ENCODE results near the gene FLVCR2.
A peak's percentile ranks its signal among the peaks of the same experiment; 100 is the strongest.

The FLVCR2 gene, protein sequence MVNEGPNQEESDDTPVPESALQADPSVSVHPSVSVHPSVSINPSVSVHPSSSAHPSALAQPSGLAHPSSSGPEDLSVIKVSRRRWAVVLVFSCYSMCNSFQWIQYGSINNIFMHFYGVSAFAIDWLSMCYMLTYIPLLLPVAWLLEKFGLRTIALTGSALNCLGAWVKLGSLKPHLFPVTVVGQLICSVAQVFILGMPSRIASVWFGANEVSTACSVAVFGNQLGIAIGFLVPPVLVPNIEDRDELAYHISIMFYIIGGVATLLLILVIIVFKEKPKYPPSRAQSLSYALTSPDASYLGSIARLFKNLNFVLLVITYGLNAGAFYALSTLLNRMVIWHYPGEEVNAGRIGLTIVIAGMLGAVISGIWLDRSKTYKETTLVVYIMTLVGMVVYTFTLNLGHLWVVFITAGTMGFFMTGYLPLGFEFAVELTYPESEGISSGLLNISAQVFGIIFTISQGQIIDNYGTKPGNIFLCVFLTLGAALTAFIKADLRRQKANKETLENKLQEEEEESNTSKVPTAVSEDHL

DNA sequence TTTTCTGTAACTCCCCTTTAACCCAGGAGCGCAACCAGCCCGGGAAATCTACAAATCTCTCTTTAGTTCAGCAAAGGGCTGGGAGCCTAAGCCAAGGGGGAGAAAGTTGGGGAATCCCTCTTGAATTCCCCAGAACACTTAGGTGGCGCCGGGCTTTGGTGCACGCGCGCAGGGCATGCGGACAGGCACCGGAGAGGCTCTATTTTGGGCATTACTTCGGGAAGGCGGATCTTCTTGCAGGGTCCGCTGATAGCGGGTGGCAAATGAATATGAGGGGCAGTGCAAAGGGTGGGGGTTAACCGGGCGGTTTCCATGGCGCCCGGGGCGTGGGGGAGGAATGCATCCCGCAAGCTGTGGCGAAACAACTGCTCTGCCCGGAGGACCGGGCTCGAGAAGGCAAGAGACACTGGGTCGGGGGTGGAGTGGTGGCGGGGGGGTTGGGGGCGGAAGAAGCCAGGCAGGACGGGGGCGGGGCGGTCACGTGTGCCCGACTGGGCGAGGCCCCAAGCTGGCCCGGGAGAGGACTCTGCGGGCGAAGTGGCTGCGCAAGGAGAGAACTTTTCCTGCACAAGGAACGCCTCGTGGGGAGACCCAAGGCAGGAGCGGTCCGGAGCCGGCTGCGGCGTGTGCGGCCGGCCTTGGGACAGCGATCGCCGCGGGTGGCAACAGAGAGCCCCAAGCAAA, at the start of gene FLVCR2:
Gene FLVCR2 (plus strand): TSS at position 519 of the 684 bp plus-strand sequence. CDS start 353 bp downstream, outside the sequence.
- DNase-seq (ENCODE audit: extremely low spot score, insufficient read length, low read depth) (peak; percentile 50), FAIRE-seq (no peak)

DNA sequence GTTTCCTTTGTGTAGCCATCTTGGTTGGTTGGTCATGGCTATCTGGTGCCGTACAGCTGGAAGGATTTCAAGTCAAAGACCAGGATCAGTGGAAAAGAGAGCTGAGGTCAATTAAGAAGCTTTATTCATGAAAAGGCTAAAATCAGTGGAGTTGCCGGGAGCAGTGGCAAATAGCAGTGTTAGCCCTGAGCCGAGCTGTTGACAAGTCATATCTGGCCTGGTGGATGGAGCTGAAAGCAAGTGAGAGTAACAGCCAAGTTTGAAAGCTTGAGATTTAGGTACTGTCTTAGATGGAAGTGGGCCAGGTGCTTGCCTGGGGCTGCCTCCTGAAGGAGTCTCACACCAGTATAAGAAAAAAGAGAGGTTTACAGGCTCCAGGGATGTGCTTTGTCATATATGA, 47.2 kb upstream of the FLVCR2 start:
- DNase-seq (ENCODE audit: extremely low spot score, insufficient read length, low read depth) (no peak), FAIRE-seq (peak; percentile 48)

DNA sequence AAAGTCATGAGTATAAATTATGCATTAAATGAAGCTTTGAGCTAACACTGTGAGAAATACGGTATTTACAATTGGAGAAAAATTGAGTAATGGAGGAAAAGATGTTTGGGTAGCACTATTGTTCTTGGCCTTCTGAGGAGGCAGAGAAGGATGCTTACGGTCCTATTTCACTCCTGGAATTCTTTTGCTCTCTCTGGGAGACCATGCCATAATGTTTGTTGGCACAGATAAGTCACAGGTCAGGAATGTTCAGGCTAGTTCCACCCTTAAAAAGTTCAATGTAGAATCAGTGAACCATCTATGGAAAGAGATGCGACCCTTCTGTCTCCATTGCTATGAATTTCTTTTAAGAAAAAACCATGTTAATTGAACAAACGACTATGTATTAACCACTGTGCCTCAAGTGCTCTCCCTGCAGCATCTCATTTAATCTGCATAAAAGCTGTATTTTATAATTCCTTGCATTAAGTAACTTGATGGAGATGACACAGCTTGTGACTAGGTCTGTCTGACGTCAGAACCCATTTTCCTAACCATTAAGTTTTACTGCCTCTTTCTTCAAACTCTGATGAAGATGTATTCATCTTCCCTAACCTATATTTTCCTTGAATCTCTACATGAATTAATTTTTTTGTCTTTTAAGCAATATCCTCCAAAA, 46.6 kb upstream of the FLVCR2 start:
- no peak for FAIRE-seq
- DNase-seq (ENCODE audit: extremely low spot score, insufficient read length, low read depth): no peak

DNA sequence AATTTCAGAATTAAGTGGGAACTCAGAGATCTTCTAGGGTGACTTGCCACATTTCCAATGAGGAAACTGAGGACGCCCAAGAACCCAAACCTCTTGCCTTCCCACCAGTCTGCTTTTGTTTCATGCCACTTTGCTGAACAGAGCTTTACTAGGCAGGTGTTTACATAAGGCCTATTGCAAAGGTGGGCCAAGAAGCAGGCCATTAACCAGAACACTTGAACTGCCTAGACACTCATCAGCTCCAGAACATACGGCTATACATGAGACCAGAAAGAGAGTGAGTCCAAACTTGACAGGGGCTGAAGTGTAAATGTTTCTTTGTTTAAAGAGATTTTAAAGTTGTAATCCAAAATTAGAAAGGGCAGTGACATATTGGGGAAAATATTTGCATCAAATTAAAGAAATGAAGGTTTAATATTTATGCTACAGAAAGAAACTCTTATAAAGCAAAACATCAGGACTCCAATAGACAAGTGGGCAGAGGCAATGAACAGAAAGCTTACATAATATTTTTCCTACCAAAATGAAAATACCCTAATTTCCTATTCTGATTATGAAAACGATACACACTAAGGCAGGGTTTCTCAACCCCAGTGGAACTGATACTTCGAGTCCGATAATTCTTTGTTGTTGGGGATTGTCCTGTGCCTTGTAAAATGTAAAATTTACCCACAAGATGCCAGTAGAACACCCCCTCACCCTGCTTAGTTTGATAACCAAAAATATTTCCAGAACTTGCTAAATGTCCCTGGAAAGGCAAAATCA, 44.4 kb upstream of the FLVCR2 start:
- DNase-seq (ENCODE audit: extremely low spot score, insufficient read length, low read depth) (no peak), FAIRE-seq (no peak)

DNA sequence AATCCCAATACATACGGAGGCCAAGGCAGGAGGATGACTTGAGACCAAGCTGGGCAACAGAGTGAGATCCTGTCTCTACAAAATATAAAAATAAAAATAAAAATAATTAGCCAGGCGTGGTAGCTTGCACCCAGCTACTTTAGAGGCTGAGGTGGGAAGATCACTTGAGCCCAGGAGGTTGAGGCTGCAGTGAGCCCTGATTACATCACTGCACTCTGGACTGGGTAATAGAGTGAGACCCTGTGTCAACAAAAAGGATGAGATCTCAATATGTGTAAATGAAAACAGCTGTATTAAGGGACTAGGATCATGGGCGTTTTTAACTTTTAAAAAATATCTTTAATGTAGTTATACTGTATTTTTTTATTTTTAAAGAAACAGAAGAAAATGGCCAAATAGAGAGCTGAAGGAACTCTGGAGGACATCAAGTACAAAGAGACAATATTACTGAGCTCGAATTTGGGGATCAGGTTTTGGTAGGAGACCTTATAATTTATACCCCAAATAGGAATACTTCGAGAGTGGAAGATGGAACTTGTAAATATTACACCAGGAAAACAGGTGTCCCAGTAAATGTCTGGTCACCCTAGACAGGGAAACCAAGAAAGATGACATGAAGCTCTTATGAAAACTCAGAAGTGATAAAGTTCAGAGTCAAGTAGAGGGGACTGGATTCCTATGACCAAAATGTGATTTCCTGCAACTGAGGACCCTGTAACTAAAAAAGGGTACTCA, 43.1 kb upstream of the FLVCR2 start:
- DNase-seq (ENCODE audit: extremely low spot score, insufficient read length, low read depth) (no peak), FAIRE-seq (no peak)

DNA sequence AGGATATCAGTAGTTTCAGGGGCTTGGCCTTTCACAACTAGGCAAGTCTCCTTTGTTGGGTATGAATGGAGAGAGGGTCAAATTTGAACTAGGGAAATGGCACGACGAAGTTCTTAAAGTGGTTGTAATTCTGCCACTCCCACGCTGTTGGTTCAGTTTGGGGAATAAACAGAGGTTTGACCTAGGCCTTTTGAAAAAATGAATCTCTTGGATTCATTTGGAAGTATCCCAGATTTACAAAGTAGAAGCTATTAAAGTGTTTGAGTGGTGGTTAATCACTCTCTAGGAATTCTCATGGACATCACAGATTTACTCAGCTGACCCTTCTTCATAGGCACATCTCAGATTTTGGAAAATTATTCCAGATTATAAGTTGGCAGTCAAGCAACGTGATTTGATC, 41.3 kb upstream of the FLVCR2 start:
- FAIRE-seq (no peak), DNase-seq (ENCODE audit: extremely low spot score, insufficient read length, low read depth) (no peak)

DNA sequence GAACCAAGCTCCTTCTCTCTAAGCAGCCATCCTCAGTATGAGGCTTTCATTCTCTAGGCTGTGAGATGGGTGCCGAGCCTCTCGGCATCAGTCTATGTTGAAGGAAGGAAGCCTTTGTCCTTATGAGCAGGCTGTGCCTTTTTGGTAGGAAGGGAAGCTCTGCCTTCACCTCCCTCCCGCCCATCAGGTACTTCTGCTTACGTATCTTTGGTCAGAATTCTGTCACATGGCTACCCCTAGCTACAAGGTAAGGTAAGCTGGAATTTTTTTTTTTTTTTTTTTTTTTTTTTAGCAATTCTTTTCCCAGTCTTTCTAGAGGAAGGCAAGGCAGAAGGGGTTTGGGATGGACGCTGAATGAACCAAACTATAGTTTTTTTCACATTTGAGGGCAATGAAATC, 39.3 kb upstream of the FLVCR2 start:
- no peak for DNase-seq (ENCODE audit: extremely low spot score, insufficient read length, low read depth)

DNA sequence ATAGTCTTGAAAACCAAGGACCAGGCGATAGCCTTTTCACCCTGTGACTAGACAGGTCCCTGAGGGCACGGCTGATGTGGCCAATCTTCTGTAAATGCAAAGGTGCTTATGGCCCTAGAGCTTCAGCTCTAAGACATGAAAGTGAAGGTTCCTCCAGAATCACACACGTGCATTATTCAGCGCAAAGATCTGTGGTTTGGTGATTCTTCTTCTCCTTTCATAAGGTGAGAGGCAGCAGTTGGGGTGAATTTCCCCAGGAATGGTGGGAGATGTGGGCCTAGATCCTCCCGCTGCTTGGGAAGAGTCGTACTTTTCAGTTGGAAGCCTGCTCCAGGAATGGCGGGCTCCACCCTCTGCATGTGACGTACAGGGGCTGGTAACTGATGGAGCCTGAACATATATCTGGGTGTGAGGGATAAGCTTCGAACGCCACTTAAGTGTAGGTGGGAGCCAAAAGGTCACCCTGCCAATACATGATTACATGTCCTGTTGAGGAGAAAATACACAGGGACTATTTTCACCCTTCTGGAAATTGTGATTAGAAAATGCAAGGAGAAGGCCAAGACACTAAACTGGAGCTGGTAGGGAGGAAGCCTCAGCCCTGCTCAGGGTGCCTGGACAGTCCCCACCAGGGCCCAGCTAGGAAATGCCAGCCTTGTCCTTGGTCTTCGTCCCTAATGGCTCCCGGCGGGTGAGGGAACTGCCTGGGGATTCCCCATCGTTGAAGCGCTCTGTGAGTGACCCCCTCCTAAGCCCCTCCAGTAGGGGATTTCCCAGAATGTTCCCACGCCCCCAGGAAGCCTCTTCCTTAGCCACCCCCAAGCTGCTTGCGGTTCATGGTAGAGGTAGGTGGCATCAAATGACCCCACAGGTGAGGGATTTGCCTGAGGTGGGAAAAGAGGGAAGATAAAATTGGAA, 38.6 kb upstream of the FLVCR2 start:
- FAIRE-seq: peak; percentile 97
- DNase-seq (ENCODE audit: extremely low spot score, insufficient read length, low read depth): no peak

More for the DNA sequence above, 39.3 kb upstream of the FLVCR2 start:
- no peak for FAIRE-seq

DNA sequence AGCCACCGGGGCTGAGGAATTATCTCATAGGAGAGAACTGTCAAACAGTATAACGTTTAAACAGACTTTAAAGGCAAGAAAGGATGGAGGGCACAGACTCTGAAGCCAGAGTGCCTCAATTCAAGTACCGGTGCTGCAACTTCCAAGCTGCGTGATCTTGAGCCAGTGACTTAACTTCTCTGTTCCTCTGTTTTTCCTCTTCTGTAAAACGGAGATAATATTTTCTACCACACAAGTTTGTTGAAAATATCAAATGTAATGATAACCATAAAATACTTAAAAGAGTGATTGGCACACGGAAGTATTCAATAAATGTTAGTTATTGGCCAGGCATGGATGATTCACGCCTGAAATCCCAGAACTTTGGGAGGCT, 38.0 kb upstream of the FLVCR2 start:
- FAIRE-seq (no peak), DNase-seq (ENCODE audit: extremely low spot score, insufficient read length, low read depth) (no peak)

DNA sequence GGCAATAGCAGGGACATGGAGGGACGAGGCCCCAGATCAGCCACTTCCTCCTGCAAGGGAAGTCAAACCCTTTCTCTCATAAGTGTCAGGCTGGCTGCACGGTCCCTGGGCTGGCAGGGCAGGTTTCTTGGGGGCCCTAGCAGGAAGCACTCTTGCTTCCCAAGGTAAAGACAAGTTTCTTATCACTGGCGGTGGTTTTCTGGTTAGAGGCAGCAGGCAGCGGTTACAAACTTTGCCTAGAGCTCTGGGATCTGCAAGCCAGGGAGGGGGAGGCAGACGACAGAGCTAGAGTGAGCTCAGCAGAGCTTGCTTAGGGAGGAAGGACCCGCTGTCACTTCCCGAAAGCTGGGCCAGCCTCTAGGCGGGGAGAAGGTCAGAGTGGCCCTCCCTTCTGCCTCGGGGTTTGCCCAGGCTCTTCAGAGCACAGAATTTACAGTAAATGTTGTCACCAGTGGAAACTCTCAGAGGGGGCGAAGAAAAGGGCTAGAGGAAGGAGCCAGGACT, 35.8 kb upstream of the FLVCR2 start:
- DNase-seq (ENCODE audit: extremely low spot score, insufficient read length, low read depth): no peak
- FAIRE-seq: peak; percentile 95

DNA sequence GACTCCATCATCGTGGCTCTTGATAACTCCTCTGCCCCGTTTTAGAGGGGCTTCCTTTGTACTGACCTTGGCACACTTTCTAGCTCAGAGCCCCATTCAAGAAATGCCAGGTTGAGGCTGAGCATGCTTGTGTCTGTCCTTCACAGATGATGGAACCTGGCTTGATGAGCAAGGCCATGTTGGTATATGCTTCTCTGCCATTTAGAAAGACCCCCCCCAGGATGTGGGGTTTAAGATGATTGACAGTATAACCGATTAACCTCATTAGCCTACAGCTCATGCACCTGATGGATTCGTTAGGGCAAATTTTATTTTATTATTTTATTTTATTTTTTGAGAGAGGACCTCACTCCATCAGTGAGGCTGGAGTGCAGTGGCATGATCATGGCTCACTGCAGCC, 35.2 kb upstream of the FLVCR2 start:
- DNase-seq (ENCODE audit: extremely low spot score, insufficient read length, low read depth) (no peak), FAIRE-seq (no peak)

DNA sequence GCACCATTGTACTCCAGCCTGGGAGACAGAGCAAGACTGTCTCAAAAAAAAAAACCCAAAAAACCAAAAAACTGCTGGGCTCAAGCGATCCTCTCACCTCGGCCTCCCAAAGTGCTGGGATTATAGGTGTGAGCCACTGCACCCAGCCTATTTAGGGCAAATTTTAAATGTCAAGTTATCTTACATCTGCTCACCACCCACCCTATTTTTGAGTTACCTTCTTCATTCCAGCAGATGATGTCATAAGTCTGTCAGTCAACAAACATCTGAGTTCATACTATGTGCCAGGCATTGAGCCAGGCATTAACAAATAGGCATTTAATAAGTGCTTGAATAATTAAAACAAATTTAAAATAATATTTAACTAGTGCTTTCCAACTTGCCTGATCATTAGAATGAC, 34.6 kb upstream of the FLVCR2 start:
- DNase-seq (ENCODE audit: extremely low spot score, insufficient read length, low read depth): no peak
- peak; percentile 12 for FAIRE-seq

DNA sequence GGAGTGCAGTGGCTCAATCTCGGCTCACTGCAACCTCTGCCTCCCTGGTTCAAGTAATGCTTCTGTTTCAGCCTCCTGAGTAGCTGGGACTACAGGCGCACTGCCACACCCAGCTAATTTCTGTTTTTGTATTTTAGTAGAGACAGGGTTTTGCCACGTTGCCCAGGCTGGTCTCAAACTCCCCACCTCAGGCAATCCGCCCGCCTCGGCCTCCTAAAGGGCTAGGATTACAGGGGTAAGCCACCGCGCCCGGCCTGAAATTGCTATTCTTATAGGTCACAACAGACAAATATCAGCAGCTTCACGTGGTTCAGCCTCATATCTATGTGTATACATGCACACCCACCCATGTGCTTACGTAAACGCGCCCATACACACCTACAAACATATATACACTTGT, 32.5 kb upstream of the FLVCR2 start:
- DNase-seq (ENCODE audit: extremely low spot score, insufficient read length, low read depth) (no peak), FAIRE-seq (no peak)

DNA sequence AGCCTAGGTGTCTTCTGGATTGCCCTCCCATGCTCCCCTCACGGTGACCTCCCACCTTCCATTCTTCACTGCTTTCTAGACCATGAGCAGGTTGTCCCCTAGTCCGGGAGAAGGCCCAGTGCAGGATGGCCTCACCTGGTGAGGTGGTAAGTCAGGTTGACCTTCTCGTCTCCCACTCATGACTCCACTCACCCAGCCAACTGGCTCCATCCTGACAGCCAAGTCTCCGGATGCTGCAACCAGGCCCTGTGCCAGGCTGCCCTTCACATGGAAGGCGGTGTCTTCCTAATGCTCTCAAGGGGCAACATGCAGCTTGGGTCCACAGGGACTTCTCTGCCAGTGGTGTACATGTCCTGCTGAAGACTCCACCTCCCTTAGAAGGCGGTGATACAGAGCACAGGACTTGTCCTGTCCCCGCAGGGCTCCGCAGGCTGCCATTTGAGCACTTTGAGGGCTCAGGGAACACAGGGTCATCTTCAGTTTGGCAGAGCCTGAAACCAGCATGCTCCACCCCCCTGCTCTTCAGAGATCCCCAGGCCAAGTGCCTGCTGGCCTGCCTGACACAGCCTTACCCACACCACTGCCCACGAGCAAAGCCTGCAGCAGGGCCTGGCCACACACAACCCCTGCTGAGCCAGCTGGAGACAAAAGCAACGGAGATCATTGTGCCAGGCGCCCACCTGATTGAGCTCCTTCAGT, 30.7 kb upstream of the FLVCR2 start:
- no peak for DNase-seq (ENCODE audit: extremely low spot score, insufficient read length, low read depth)
- no peak for FAIRE-seq

DNA sequence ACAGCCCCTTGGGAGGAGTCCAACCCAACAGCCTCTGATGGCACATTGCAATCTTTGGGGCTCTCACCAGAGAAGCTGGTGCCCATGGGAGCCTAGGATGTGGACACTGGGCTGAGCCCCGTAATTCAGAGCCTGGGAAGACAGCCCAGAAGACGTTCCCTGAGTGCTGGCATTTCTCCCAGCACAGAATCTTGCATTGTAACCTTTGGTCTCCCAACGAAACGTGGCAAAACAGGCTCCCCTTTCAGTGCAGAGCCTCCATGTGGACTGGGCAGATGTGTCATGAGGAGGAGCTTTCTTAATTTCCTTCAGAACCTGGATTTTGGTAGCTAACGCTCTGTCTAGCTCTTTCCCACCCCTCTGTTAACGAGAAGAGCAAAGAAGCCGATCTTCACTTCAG, 29.9 kb upstream of the FLVCR2 start:
- FAIRE-seq (no peak), DNase-seq (ENCODE audit: extremely low spot score, insufficient read length, low read depth) (no peak)

DNA sequence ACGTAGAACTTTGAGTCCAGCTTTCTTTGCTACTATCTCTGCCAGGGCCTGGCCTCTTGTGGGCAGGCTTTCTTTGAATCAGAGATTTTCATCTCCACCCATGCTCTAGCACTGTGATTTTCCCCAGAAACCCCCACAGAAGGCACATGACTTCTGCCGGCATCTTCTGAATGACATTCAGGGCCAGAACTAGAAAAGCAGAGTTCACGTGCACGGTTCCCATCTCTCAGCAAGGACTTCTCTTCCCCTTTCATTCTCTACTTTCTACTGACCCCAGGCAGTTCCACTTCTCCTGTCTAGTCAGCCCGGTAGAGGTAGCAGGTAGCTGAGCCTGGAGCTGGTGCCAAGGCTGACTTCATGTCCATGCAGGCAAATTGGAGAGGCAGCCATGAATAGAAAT, 29.3 kb upstream of the FLVCR2 start:
- no peak for DNase-seq (ENCODE audit: extremely low spot score, insufficient read length, low read depth)
- peak; percentile 88 for FAIRE-seq

DNA sequence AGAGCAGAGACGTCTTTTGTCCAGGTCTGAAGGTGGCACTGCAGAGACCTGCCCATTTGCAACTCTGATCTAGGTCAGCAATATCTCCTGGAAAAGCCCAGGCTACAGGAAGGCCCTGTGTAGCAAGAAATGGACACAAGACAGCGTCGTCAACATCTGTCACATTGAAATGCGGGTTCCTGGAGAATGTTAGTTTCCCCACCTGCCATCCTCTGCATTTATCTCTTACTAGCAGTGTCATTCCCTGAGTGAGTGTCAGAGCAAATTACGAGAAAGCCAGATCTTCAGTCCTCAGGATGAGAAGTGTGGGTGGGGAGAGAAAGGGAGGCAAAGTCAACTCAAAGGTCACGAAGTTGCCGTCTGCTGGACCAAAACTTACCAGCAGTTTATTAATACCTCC, 27.4 kb upstream of the FLVCR2 start:
- FAIRE-seq (no peak), DNase-seq (ENCODE audit: extremely low spot score, insufficient read length, low read depth) (no peak)

DNA sequence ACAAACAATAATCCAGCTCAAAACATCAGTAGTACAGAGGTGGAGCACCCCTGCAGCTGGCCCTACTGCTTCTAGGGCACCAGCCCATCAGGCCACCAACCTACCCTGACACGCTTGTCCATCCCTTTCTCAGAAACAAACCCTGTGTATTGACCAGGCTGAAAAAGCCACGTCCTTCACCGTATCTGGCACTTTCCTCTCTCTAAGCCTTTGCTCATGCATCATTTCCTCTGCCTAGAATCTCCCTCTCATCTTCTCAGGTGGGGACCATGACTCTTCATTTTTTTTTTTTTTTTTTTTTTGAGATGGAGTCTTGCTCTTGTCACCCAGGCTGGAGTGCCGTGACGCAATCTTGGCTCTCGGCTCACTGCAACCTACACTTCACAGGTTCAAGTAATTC, 25.3 kb upstream of the FLVCR2 start:
- FAIRE-seq: no peak

More for the DNA sequence above, 25.3 kb upstream of the FLVCR2 start:
- DNase-seq (ENCODE audit: extremely low spot score, insufficient read length, low read depth): no peak

Data from GM18507 (cell line).